RPMI8226 (cell line): ENCODE data around the gene PHF21B.

Experiments
- DNase-seq: peaks from one replicate; pipeline ENCODE4 v3.0.0-alpha.2; 2015

PHF21B gene

GRCh38 chr22:44834065-44834464 lies 175.7 kb downstream of the PHF21B start:
- no peak for DNase-seq

GRCh38 chr22:44831885-44832284 lies 177.9 kb downstream of the PHF21B start:
- DNase-seq = no peak
